ENCODE data around the gene SPPL2B.

Gene SPPL2B

DNA sequence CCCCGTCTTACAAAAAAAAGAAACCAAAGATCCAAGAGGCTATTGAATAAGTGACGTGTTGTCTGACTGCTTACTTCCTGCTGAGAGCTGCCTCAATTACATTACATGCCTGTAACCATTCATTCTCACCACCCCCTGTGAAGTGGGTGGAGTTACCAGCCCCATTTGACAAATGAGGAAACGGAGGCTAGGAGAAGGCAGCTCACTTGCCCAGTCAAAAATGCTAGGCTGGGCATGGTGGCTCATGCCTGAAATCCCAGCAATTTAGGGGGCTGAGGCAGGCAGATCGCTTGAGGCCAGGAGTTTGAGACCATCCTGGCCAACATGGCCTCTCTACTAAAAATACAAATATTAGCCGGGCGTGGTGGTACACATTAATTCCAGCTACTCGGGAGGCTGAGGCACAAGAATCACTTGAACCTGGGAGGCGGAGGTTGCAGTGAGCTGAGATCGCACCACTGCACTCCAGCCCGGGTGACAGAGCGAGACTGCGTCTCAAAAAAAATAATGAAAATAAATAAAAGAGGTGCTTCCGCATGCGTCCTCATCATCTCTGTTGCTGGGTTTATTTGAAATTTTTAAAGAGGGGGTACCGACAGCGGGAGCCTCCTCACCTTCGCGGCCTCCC is 597 bp upstream of the SPPL2B start:
- peaks cover 0 to 54% of the 10 kb centered on the region in 2 donors for H3K4me1 ChIP-seq (ENCODE audit: control insufficient read depth in 1 of 2, insufficient read depth in 2 of 2, low read length in 2 of 2)
- H3K27ac ChIP-seq (ENCODE audit: low read length), result peak overlapping the region; percentile 63
- H3K9me3 ChIP-seq (ENCODE audit: control insufficient read depth in 1 of 2, low read length in 2 of 2), result no peaks in the 10 kb centered on the region
- H3K27me3 ChIP-seq (ENCODE audit: low read depth, low read length), result no peaks in the 10 kb centered on the region
- H3K36me3 ChIP-seq (ENCODE audit: control insufficient read depth in 1 of 2, insufficient read depth in 2 of 2, low read length in 2 of 2), result peaks cover 0 to 18% of the 10 kb centered on the region in 2 donors
- H3K4me3 ChIP-seq (ENCODE audit: low read depth in 1 of 2, low read length in 2 of 2), result peak overlapping the region; percentile 86 to 96

DNA sequence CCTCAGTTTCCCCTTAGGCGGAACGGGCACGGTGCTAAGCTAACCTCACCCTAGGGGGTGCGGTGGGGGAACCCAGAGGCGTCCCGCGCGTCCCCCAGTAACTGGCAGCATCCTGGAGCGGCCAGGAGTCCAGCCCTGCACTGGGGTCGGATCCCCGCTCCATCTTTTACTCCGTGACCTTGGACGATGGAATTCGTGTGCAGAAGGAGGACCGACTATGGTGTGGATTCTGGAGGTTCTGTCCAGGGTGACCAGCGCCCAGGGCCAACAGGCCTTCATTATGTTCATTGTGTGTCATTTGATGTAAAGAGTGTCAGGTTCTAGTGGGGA is 630 bp downstream of the SPPL2B start:
- H3K27me3 ChIP-seq (ENCODE audit: low read depth, low read length), result no peaks in the 10 kb centered on the region
- peaks cover 3 to 65% of the 10 kb centered on the region in 2 donors for H3K4me1 ChIP-seq (ENCODE audit: control insufficient read depth in 1 of 2, insufficient read depth in 2 of 2, low read length in 2 of 2)
- H3K4me3 ChIP-seq (ENCODE audit: low read depth in 1 of 2, low read length in 2 of 2), result peak overlapping the region; percentile 86 to 96
- H3K9me3 ChIP-seq (ENCODE audit: control insufficient read depth in 1 of 2, low read length in 2 of 2), result no peaks in the 10 kb centered on the region
- peak overlapping the region; percentile 54 for H3K27ac ChIP-seq (ENCODE audit: low read length)
- peaks cover 0 to 8% of the 10 kb centered on the region in 2 donors for H3K36me3 ChIP-seq (ENCODE audit: control insufficient read depth in 1 of 2, insufficient read depth in 2 of 2, low read length in 2 of 2)

DNA sequence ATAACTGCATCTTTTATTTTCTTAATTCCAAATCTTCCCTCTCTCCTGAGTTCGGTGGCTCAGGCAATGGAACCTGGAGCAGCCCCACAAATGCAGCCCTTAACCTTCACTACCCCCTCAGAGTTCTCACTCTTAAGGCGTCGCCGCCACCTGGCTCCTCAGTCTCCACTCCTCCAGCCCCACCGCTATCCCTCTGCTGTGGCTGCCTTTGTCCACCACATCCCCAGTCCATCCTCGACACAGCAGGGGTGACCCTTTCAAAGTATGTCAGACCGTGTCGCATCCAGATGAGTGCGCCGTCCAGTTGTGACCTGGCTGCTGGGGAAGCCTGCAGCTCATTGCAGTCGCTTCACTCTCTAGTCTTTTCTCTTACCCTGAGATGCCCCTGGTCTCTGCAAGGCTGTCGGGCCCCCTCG is 1.0 kb downstream of the SPPL2B start:
- H3K27me3 ChIP-seq (ENCODE audit: low read depth, low read length), result no peaks in the 10 kb centered on the region
- peak overlapping the region; percentile 86 to 96 for H3K4me3 ChIP-seq (ENCODE audit: low read depth in 1 of 2, low read length in 2 of 2)
- no peaks in the 10 kb centered on the region for H3K9me3 ChIP-seq (ENCODE audit: control insufficient read depth in 1 of 2, low read length in 2 of 2)
- peak overlapping the region; percentile 54 for H3K27ac ChIP-seq (ENCODE audit: low read length)
- H3K4me1 ChIP-seq (ENCODE audit: control insufficient read depth in 1 of 2, insufficient read depth in 2 of 2, low read length in 2 of 2), result peaks cover 3 to 68% of the 10 kb centered on the region in 2 donors
- peaks cover 0 to 5% of the 10 kb centered on the region in 2 donors for H3K36me3 ChIP-seq (ENCODE audit: control insufficient read depth in 1 of 2, insufficient read depth in 2 of 2, low read length in 2 of 2)

DNA sequence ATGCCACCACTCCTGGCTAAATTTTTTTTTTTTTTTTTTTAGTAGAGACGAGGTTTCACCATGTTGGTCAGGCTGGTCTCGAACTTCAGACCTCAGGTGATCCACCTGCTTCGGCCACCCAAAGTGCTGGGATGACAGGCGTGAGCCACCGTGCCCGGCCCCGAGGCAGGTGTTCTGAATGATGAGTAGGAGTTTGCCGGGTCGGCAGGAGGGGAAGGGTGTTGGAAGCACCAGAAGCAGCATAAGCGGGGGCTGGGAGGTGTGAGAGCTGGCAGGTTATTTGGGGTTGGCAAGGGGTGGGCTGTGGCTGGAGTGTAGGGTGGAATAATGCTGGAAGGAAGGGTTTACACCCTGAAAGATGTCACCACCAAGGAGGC is 1.8 kb downstream of the SPPL2B start:
- Histone ChIP-seq H3K27ac (ENCODE audit: low read length) (no peak overlapping the region), H3K27me3 (ENCODE audit: low read depth, low read length) (no peaks in the 10 kb centered on the region), H3K4me1 (ENCODE audit: control insufficient read depth in 1 of 2, insufficient read depth in 2 of 2, low read length in 2 of 2) (peaks cover 3 to 68% of the 10 kb centered on the region in 2 donors), H3K4me3 (ENCODE audit: low read depth in 1 of 2, low read length in 2 of 2) (no peak overlapping the region), H3K36me3 (ENCODE audit: control insufficient read depth in 1 of 2, insufficient read depth in 2 of 2, low read length in 2 of 2) (peaks cover 0 to 3% of the 10 kb centered on the region in 2 donors), H3K9me3 (ENCODE audit: control insufficient read depth in 1 of 2, low read length in 2 of 2) (no peaks in the 10 kb centered on the region)

DNA sequence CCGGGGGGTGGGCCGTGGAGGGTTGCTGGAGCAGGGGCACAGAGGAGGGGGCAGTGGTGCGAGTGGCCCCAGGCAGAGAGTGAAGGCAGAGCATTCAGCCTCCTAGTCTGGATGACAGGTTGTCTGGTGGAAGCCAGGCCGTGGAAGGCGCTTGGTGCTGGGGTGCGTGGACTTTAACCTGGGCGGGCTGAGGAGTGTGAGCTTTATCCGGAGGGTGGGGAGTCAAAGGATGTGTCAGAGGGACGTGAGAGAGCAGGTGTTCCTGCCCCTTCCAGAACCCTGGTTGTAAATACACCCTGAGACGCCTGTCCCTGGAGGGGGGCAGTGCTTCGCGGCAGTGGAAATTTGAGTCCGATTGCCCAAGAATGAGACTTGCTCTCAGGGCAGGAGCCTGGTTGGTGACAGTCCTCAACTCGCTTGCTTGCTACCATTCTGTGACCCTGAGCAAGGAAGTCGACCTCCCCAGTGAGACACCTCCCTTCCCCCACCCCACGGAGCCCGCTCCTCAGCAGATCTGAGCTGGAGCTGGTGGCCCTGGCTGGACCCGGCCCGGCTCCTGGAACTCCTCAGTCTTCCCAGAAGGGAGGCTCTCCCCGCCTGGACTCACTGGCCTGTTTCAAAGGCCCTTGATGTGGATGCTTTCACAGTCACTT is 2.3 kb downstream of the SPPL2B start:
- H3K27ac ChIP-seq (ENCODE audit: low read length), result peak overlapping the region; percentile 81
- no peaks in the 10 kb centered on the region for H3K36me3 ChIP-seq (ENCODE audit: control insufficient read depth in 1 of 2, insufficient read depth in 2 of 2, low read length in 2 of 2)
- no peaks in the 10 kb centered on the region for H3K27me3 ChIP-seq (ENCODE audit: low read depth, low read length)
- H3K9me3 ChIP-seq (ENCODE audit: control insufficient read depth in 1 of 2, low read length in 2 of 2), result no peaks in the 10 kb centered on the region
- no peak overlapping the region for H3K4me3 ChIP-seq (ENCODE audit: low read depth in 1 of 2, low read length in 2 of 2)
- H3K4me1 ChIP-seq (ENCODE audit: control insufficient read depth in 1 of 2, insufficient read depth in 2 of 2, low read length in 2 of 2), result peaks cover 3 to 68% of the 10 kb centered on the region in 2 donors

DNA sequence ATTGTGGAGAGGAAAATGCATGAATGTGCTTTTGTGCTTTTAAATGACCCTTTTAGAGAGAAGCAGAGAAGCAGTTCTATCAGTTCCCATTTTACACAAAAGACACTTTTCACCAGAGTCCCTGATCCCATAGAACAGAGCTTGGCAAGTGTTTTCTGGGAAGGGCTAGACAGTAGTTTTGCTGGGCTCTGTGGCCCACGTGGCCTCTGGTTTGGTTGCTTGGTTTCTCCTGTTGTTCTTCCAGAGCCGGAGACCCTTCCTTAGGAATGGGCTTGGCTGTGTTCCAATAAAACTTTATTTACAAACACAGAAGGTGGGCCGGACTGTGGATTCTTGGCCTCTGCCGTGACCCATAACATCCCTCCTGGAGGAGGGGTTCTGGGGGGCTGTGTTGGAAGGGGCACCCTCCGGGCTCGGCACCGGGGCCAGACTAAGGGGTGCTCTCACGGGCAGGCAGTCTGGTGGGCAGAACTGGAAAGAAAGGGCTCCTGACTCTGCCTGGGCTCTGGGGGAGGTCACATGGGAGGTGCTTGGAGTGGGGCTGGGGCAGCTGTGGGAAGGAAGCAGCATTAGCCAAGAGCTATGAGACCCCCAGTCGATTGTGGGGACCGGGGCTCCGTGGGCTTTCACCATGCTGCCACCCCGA is 3.2 kb downstream of the SPPL2B start:
- Histone ChIP-seq H3K4me1 (ENCODE audit: control insufficient read depth in 1 of 2, insufficient read depth in 2 of 2, low read length in 2 of 2) (peaks cover 3 to 66% of the 10 kb centered on the region in 2 donors), H3K27ac (ENCODE audit: low read length) (peak overlapping the region; percentile 81), H3K27me3 (ENCODE audit: low read depth, low read length) (no peaks in the 10 kb centered on the region), H3K9me3 (ENCODE audit: control insufficient read depth in 1 of 2, low read length in 2 of 2) (no peaks in the 10 kb centered on the region), H3K36me3 (ENCODE audit: control insufficient read depth in 1 of 2, insufficient read depth in 2 of 2, low read length in 2 of 2) (no peaks in the 10 kb centered on the region), H3K4me3 (ENCODE audit: low read depth in 1 of 2, low read length in 2 of 2) (no peak overlapping the region)

DNA sequence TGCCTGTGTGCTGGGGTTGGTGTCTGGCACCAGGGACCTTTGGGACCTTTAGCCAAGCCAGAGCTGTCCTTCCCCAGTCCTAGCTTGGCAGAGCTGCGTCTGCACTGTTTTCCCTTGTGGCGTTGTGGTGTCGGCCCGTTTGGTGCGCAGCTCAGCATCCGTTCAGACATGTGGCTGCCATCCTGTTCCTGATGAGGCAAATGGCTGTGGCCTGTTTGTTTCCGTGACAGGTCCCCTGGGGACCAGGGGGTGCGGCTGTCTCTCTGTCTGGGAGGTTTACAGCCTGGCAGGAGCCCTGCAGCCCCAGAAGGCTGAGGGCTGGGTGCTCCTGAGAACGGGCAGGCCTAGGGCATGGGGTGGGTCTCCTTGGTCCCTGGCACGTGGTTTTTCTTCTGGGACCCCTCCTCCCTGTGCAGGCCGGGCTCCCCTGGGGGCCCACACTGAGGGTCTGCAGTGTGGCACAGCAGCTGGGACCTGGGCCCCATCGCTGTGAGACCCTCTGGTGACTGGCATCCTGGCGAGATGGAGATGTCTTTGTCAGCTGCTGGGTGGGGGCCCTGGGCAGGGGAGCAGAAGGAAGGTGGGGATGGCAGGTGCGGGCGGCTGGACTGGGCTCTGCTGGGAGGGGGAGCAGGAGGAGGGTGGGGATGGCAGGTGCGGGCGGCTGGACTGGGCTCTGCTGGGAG is 4.0 kb downstream of the SPPL2B start:
- Histone ChIP-seq H3K9me3 (ENCODE audit: control insufficient read depth in 1 of 2, low read length in 2 of 2) (no peaks in the 10 kb centered on the region), H3K4me1 (ENCODE audit: control insufficient read depth in 1 of 2, insufficient read depth in 2 of 2, low read length in 2 of 2) (peaks cover 3 to 59% of the 10 kb centered on the region in 2 donors), H3K36me3 (ENCODE audit: control insufficient read depth in 1 of 2, insufficient read depth in 2 of 2, low read length in 2 of 2) (peaks cover 0 to 3% of the 10 kb centered on the region in 2 donors), H3K27me3 (ENCODE audit: low read depth, low read length) (no peaks in the 10 kb centered on the region), H3K27ac (ENCODE audit: low read length) (peak overlapping the region; percentile 16), H3K4me3 (ENCODE audit: low read depth in 1 of 2, low read length in 2 of 2) (no peak overlapping the region)

DNA sequence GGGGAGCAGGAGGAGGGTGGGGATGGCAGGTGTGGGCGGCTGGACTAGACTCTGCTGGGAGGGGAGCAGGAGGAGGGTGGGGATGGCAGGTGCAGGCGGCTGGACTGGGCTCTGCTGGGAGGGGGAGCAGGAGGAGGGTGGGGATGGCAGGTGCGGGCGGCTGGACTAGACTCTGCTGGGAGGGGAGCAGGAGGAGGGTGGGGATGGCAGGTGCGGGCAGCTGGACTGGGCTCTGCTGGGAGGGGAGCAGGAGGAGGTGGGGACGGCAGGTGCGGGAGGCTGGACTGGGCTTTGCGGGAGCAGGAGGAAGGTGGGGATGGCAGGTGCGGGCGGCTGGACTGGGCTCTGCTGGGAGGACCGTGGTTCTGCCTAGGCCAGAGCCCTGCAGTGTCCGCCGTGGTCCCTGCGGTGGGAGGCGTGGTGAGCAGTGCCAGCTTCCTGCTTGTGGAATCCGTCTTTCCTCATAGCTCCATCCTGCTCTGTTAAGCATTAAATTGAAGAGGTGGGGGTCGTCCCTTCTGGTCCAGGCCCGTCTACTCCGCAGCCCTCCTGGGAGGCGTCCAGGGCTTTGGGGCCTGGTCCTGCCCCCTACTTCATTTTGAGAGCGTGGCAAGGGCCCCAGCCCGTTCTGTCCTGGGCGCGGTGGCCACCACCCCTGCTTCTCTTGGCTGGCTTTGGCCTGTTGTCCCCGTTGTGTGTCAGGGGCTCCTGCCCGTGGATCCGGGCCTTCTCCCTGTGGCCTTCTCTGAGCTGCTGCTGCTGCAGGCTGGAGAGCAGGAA is 4.7 kb downstream of the SPPL2B start:
- H3K4me1 ChIP-seq (ENCODE audit: control insufficient read depth in 1 of 2, insufficient read depth in 2 of 2, low read length in 2 of 2), result peaks cover 3 to 55% of the 10 kb centered on the region in 2 donors
- H3K27ac ChIP-seq (ENCODE audit: low read length), result no peak overlapping the region
- H3K4me3 ChIP-seq (ENCODE audit: low read depth in 1 of 2, low read length in 2 of 2), result no peak overlapping the region

DNA sequence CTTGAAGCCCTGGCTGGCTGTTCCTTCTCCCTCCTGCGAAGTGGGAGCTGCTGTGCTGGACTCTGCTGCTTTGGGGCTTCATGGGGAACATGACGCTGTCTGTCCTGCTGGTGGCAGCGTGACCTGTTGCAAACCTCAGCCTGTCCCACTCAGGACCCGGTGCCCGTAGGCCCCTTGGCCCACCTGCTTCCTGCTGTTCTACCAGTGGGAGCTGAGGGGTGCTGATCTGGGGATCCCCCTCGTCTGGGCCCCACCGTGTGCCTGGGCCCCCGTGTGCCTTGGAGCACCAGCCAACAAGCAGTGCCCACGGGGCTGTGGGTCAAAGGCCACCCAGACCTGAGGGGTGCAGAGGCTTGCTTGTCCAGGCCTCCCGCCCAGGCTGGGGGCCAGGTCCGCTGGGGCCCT is 5.3 kb downstream of the SPPL2B start:
- peaks cover 3 to 54% of the 10 kb centered on the region in 2 donors for H3K4me1 ChIP-seq (ENCODE audit: control insufficient read depth in 1 of 2, insufficient read depth in 2 of 2, low read length in 2 of 2)
- no peaks in the 10 kb centered on the region for H3K27me3 ChIP-seq (ENCODE audit: low read depth, low read length)
- no peak overlapping the region for H3K4me3 ChIP-seq (ENCODE audit: low read depth in 1 of 2, low read length in 2 of 2)
- H3K36me3 ChIP-seq (ENCODE audit: control insufficient read depth in 1 of 2, insufficient read depth in 2 of 2, low read length in 2 of 2), result peaks cover 0 to 12% of the 10 kb centered on the region in 2 donors
- no peak overlapping the region for H3K27ac ChIP-seq (ENCODE audit: low read length)
- H3K9me3 ChIP-seq (ENCODE audit: control insufficient read depth in 1 of 2, low read length in 2 of 2), result no peaks in the 10 kb centered on the region

More for the DNA sequence above, 4.7 kb downstream of the SPPL2B start:
- Histone ChIP-seq H3K9me3 (ENCODE audit: control insufficient read depth in 1 of 2, low read length in 2 of 2) (no peaks in the 10 kb centered on the region), H3K27me3 (ENCODE audit: low read depth, low read length) (no peaks in the 10 kb centered on the region), H3K36me3 (ENCODE audit: control insufficient read depth in 1 of 2, insufficient read depth in 2 of 2, low read length in 2 of 2) (peaks cover 0 to 6% of the 10 kb centered on the region in 2 donors)

DNA sequence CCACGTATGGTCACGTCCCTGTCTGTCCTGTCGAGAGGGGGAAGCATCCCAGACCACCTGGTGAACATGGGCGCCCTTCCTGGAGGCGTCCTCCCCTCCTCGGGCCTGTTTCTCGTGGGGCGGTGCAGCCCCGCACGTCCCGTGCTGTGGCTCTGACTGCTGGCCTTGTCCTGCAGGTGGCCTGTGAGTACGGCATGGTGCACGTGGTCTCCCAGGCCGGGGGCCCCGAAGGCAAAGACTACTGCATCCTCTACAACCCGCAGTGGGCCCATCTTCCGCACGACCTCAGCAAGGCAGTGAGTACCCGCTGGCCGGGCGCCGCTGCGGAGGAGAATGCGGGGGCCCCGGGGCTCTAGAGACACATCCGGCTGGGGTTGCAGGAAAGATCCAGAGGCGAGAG is 5.9 kb downstream of the SPPL2B start:
- H3K9me3 ChIP-seq (ENCODE audit: control insufficient read depth in 1 of 2, low read length in 2 of 2), result no peaks in the 10 kb centered on the region
- H3K27ac ChIP-seq (ENCODE audit: low read length), result no peak overlapping the region
- no peaks in the 10 kb centered on the region for H3K27me3 ChIP-seq (ENCODE audit: low read depth, low read length)
- H3K36me3 ChIP-seq (ENCODE audit: control insufficient read depth in 1 of 2, insufficient read depth in 2 of 2, low read length in 2 of 2), result peaks cover 0 to 18% of the 10 kb centered on the region in 2 donors
- no peak overlapping the region for H3K4me3 ChIP-seq (ENCODE audit: low read depth in 1 of 2, low read length in 2 of 2)
- H3K4me1 ChIP-seq (ENCODE audit: control insufficient read depth in 1 of 2, insufficient read depth in 2 of 2, low read length in 2 of 2), result peaks cover 3 to 48% of the 10 kb centered on the region in 2 donors

All from muscle layer of duodenum (tissue), 2 donors.